GM12878 (cell line): ENCODE results near the gene UNC50. TPM values are rescaled to one million over a fixed set of nuclear protein-coding genes. Genes with fewer than 3 reads are reported as not detected.
A peak's percentile ranks its signal among the peaks of the same experiment; 100 is the strongest.

Source experiments
- ATAC-seq: fragments of 200-7000 bp; cut with Tn5 transposase; 3 replicates; pipeline ENCODE4 v1.9.1; 2020; ENCODE audit warnings: mild to moderate bottlenecking, moderate library complexity
- BruUV-seq: library from RNA; stranded (reverse); fragments of 400-500 nt; replicated peaks from 2 replicates; lab custom pipeline; 2021; lab: Mats Ljungman, UMichigan
- CTCF ChIA-PET: fragments of 300-600 bp; sonication (Branson Sonifier 250); formaldehyde crosslinking; extraction: SDS; loops from one replicate; lab custom pipeline; 2021; ENCODE audit warnings: inconsistent platforms; lab: Yijun Ruan, JAX
- POLR2A ChIA-PET: fragments of 350-600 bp; formaldehyde crosslinking; extraction: SDS; loops from one replicate; lab custom pipeline; 2021; ENCODE audit warnings: inconsistent platforms; lab: Charles Lee
- RAD21 ChIA-PET: fragments of 300-600 bp; sonication (Branson Sonifier 250); formaldehyde crosslinking; loops from one replicate; lab custom pipeline; 2023; ENCODE audit warnings: antibody characterized with exemption; ENCODE audit not compliant: unreplicated experiment; lab: Charles Lee
- SMC1A ChIA-PET: fragments of 300-600 bp; sonication (Branson Sonifier 250); formaldehyde crosslinking; loops from one replicate; lab custom pipeline; 2023; ENCODE audit not compliant: unreplicated experiment, uncharacterized antibody; lab: Charles Lee
- DNase-seq: peaks from one replicate; pipeline ENCODE4 v3.0.0-alpha.2; 2011; ENCODE audit warnings: low read depth, low spot score
- FAIRE-seq: peaks from 3 replicates; lab custom pipeline; 2011; peaks lifted over from hg19 to GRCh38; lab: Jason Lieb, UNC
- H2AFZ ChIP-seq: 2 replicates; pipeline ENCODE4 v1.6.0; 2011; ENCODE audit warnings: low read depth, low read length, control low read depth; ENCODE audit not compliant: control insufficient read depth
- H3K27ac ChIP-seq: 2 replicates; pipeline ENCODE4 v1.5.1; 2011; ENCODE audit warnings: control low read depth; ENCODE audit not compliant: control insufficient read depth, insufficient read depth
- H3K27me3 ChIP-seq, 2 experiments: replicated peaks in 1 of 2; 2 replicates each; pipeline versions ENCODE4 v1.6.0 to v1.6.1; 2011; ENCODE audit warnings: low read length in 1 of 2; ENCODE audit not compliant: control insufficient read depth in 2 of 2, insufficient read depth in 2 of 2
- H3K36me3 ChIP-seq, 2 experiments: 2 replicates each; pipeline ENCODE4 v1.5.1; 2011; ENCODE audit warnings: low read length in 1 of 2; ENCODE audit not compliant: control insufficient read depth in 2 of 2, insufficient read depth in 2 of 2
- H3K4me1 ChIP-seq: 2 replicates; pipeline ENCODE4 v1.6.1; 2011; ENCODE audit warnings: mild to moderate bottlenecking, low read length, moderate library complexity, mixed read lengths; ENCODE audit not compliant: control insufficient read depth, insufficient read depth
- H3K4me2 ChIP-seq: 2 replicates; pipeline ENCODE4 v1.6.0; 2011; ENCODE audit warnings: control low read depth; ENCODE audit not compliant: control insufficient read depth, insufficient read depth
- H3K4me3 ChIP-seq: fragments of 200-600 bp; sonication (generic); 2 replicates; pipeline ENCODE4 v1.5.1; 2016
- H3K79me2 ChIP-seq: 2 replicates; pipeline ENCODE4 v1.6.0; 2011; ENCODE audit warnings: low read length; ENCODE audit not compliant: control insufficient read depth, insufficient read depth
- H3K9ac ChIP-seq: 2 replicates; pipeline ENCODE4 v1.8.0; 2011; ENCODE audit warnings: low read length, control low read depth, mixed read lengths; ENCODE audit not compliant: control insufficient read depth, insufficient read depth
- H3K9me3 ChIP-seq: replicated peaks from 3 replicates; pipeline ENCODE4 v1.5.1; 2011; ENCODE audit warnings: mild to moderate bottlenecking, low read length; ENCODE audit not compliant: control insufficient read depth, insufficient read depth
- H4K20me1 ChIP-seq: 2 replicates; pipeline ENCODE4 v1.6.0; 2011; ENCODE audit not compliant: control insufficient read depth, insufficient read depth
- ATF2 ChIP-seq: IDR thresholded peaks from 2 replicates; pipeline ENCODE4 v1.6.1; 2012; ENCODE audit warnings: low read length, inconsistent platforms
- BMI1 ChIP-seq: fragments of 450-650 bp; IDR thresholded peaks from 2 replicates; pipeline ENCODE4 v1.6.1; 2016; ENCODE audit warnings: mild to moderate bottlenecking, moderate library complexity, borderline replicate concordance
- CBX3 ChIP-seq: fragments of 200-600 bp; sonication (generic); IDR thresholded peaks from 2 replicates; pipeline ENCODE4 v1.6.1; 2016; ENCODE audit warnings: low read depth, borderline replicate concordance
- CEBPB ChIP-seq, 2 experiments: fragments of 150-350 bp in 1 of 2; IDR thresholded peaks; 2 replicates each; pipeline ENCODE4 v1.6.1; 2012 to 2014; ENCODE audit warnings: low read depth in 2 of 2, low read length in 2 of 2, borderline replicate concordance in 1 of 2, inconsistent platforms in 1 of 2
- USF2 ChIP-seq: IDR thresholded peaks from 2 replicates; pipeline ENCODE4 v1.6.1; 2011; ENCODE audit warnings: low read depth, low read length, improper control_type of control experiment, borderline replicate concordance
- WGBS: methylation state at CpG from one replicate; pipeline ENCODE4 v1.1.6; 2016; ENCODE audit warnings: low lambda C conversion rate; ENCODE audit not compliant: insufficient replicate concordance, insufficient coverage; ENCODE audit errors: missing lambda C conversion rate; 5-methylcytosine and 5-hydroxymethylcytosine counted together
- in situ Hi-C: fragments of 300-500 bp; cut with MboI; formaldehyde crosslinking; loops from 9 replicates; pipeline ENCODE4 v1.14.3; 2018; ENCODE audit warnings: mixed read lengths
- intact Hi-C: fragments of 100-400 bp; cut with micrococcal nuclease; formaldehyde crosslinking; loops from one replicate; pipeline ENCODE4 v1.14.2; 2022; ENCODE audit not compliant: unreplicated experiment
- polyA plus RNA-seq, 11 experiments: library from polyadenylated mRNA; depleted of rRNA in 4 of 11; unstranded in 6 of 11; stranded (reverse) in 5 of 11; fragments of >200 nt; fragmentation: Nextera tagmentation in 4 of 11; fragmentation: Illumina TruSeq in 1 of 11; extraction: Ambion mirVana in 4 of 11; extraction: Trizol in 1 of 11; gene quantifications; 1 replicate in 1 of 11; 2 replicates in 10 of 11; pipeline versions ENCODE4 v1.2.1 to v1.2.3, GENCODE V29; 2011 to 2016; ENCODE audit warnings: inconsistent platforms in 2 of 11, missing spikeins in 2 of 11, low read depth in 1 of 11
- total RNA-seq, 4 experiments: library from RNA; depleted of rRNA in 3 of 4; stranded (reverse); fragments of >200 nt in 3 of 4; fragmentation: Illumina TruSeq in 1 of 4; extraction: Trizol in 1 of 4; gene quantifications; 2 replicates each; pipeline versions ENCODE4 v1.2.1 to v1.2.3, GENCODE V29; 2013 to 2021

The UNC50 gene
- total and polyA plus RNA-seq, 10 of the 15 experiments (the other 5 are each of a cell fraction or from before 2014, with no cell fraction given) = 25.5 to 76.3 (median 37.8) TPM

GRCh38 chr2:98654699-98655495, 46.5 kb downstream of the UNC50 start:
- 71% methylated on average over 3 of the region's 3 CpGs for WGBS

GRCh38 chr2:98656800-98657199, 48.4 kb downstream of the UNC50 start:
- Histone ChIP-seq H3K4me1 (no peaks in the 10 kb centered on the region), H3K27ac (no peak overlapping the region), H3K36me3 (no peaks in the 10 kb centered on the region), H3K27me3 (no peaks in the 10 kb centered on the region), H3K9ac (no peak overlapping the region), H2AFZ (no peak overlapping the region), H3K4me2 (no peak overlapping the region), H3K4me3 (no peak overlapping the region), H4K20me1 (no peaks in the 10 kb centered on the region), H3K79me2 (no peaks in the 10 kb centered on the region), H3K9me3 (no peaks in the 10 kb centered on the region)
- no TSS peak for BruUV-seq
- ChIA-PET POLR2A (interaction anchor here (0.7 kb wide), 1 partner anchor 414 kb away, joined by 3 read pairs; no protein-coding TSS in a partner anchor), CTCF (interaction anchor here (0.7 to 1.5 kb wide), 7 partner anchors 12 to 180 kb away, joined by 3 to 7 read pairs (median 3); no protein-coding TSS in a partner anchor), RAD21 (interaction anchor here (0.8 to 1.9 kb wide), 3 partner anchors 52 to 101 kb away, joined by 3 to 4 read pairs (median 3); partner anchors contain the start of gene MGAT4A), SMC1A (interaction anchor here (0.7 to 1.7 kb wide), 5 partner anchors 11 to 181 kb away, joined by 3 to 7 read pairs (median 3); no protein-coding TSS in a partner anchor)
- 63% methylated on average over 4 of the region's 4 CpGs for WGBS
- FAIRE-seq (no peak), DNase-seq (no peak), ATAC-seq (no peak)
- intact Hi-C loops (no loop called here), in situ Hi-C loops (no loop called here)
- TF ChIP-seq ATF2 (no peak), CEBPB (IDR thresholded peaks at IDR 0.05; ENCODE audit: borderline replicate concordance in 1 of 2, low read depth in 2 of 2, low read length in 2 of 2) (no peak), USF2 (no peak)

More at GRCh38 chr2:98654699-98655495, 46.5 kb downstream of the UNC50 start:
- in situ Hi-C loops = no loop called here
- Histone ChIP-seq H3K27me3 (no peaks in the 10 kb centered on the region), H3K36me3 (no peaks in the 10 kb centered on the region), H3K4me3 (no peak overlapping the region), H3K27ac (no peak overlapping the region), H3K9me3 (no peaks in the 10 kb centered on the region), H3K9ac (no peak overlapping the region), H3K79me2 (no peaks in the 10 kb centered on the region), H4K20me1 (no peaks in the 10 kb centered on the region), H3K4me2 (no peak overlapping the region), H3K4me1 (no peaks in the 10 kb centered on the region), H2AFZ (no peak overlapping the region)
- no peak; the same call in 2 of the 3 replicates for ATAC-seq
- no peak for DNase-seq
- ChIA-PET POLR2A (no interaction called here), RAD21 (no interaction called here), CTCF (no interaction called here), SMC1A (no interaction called here)
- no peak for TF ChIP-seq CBX3
- TF ChIP-seq BMI1 = 0 out of 2 replicates have a peak, but pooled peaks have one; percentile 14
- intact Hi-C loops = no loop called here
- no peak for FAIRE-seq
- no TSS peak for BruUV-seq
